Measurements from ENCODE around the gene SP4.

The SP4 gene

GRCh38 chr7:21426286-21427181 lies 1.3 kb upstream of the SP4 start:
- peak; percentile 0 for DNase-seq (ENCODE audit: low read depth)
- TF ChIP-seq CTCF (conservative IDR thresholded peaks at IDR 0.05; ENCODE audit: low read depth, low read length) = no peak
- peak overlapping the region; percentile 64 for H3K4me3 ChIP-seq (ENCODE audit: low read length)

DNA sequence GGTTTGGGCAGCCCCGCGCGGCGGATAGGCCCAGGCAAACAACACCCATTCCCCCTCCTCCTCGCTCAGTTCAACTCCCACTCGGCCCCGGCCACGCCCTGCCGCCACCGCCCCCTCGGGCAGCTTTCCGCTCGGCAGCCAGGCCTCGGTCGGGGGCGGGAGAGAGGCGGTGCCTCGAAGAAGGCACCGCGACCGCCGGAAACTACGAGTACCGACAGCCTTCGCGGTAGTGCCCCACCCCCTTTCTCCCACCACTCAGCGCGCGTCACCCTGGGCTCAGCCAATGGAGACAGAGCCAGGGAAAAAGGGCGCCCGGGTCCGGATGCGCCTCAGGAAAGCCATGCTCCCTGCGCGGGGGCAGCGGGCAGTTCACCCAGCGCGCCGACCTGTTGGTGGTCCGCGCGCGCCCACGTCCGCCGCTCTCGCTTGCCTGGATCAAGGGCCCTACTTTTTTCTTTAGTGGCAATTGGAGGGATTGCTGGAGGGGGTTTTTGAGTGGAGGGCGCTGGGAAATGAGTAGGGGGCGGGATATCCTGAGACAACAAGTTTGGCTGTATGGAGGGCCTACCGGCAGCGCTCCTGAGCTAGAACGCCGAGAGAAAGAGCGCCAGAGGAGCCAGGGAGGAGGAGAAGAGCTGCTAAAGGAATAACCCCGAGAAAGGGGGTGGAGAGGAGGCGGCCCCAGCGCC lies 557 bp upstream of the SP4 start:
- TF ChIP-seq CTCF (conservative IDR thresholded peaks at IDR 0.05; ENCODE audit: low read depth, low read length) = peak; percentile 6
- peak; percentile 90 for DNase-seq (ENCODE audit: low read depth)
- peak overlapping the region; percentile 88 for H3K4me3 ChIP-seq (ENCODE audit: low read length)

DNA sequence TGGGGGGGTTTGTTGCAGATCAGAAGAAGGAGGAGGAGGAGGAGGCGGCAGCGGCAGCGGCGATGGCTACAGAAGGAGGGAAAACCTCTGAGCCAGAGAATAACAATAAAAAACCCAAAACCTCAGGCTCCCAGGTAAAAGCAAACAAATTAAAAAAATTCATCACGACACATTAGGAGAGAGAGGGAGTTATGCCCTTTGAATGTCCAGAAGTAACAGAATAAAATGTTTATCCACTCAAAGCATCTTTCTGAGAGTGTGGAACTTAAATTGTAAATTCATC lies 717 bp downstream of the SP4 start:
- DNase-seq (ENCODE audit: low read depth) = no peak
- peak overlapping the region; percentile 72 for H3K4me3 ChIP-seq (ENCODE audit: low read length)
- TF ChIP-seq CTCF (conservative IDR thresholded peaks at IDR 0.05; ENCODE audit: low read depth, low read length) = no peak

DNA sequence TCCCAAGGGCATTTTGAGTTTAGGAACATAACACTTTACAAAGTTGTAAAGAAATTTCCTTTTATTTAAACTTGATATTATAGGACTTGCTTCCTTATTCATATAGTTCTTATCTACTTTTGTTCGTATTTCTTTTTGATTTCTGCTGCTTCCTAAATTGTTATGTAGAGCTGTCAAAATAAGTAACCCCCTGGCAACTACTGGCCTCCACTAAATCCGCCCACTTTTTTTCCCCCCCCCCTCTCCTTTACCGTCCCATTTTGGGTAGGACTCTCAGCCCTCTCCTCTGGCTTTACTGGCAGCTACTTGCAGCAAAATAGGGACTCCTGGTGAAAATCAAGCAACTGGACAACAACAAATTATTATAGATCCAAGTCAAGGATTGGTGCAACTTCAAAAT lies 1.1 kb downstream of the SP4 start:
- no peak for TF ChIP-seq CTCF (conservative IDR thresholded peaks at IDR 0.05; ENCODE audit: low read depth, low read length)
- peak overlapping the region; percentile 72 for H3K4me3 ChIP-seq (ENCODE audit: low read length)
- no peak for DNase-seq (ENCODE audit: low read depth)

DNA sequence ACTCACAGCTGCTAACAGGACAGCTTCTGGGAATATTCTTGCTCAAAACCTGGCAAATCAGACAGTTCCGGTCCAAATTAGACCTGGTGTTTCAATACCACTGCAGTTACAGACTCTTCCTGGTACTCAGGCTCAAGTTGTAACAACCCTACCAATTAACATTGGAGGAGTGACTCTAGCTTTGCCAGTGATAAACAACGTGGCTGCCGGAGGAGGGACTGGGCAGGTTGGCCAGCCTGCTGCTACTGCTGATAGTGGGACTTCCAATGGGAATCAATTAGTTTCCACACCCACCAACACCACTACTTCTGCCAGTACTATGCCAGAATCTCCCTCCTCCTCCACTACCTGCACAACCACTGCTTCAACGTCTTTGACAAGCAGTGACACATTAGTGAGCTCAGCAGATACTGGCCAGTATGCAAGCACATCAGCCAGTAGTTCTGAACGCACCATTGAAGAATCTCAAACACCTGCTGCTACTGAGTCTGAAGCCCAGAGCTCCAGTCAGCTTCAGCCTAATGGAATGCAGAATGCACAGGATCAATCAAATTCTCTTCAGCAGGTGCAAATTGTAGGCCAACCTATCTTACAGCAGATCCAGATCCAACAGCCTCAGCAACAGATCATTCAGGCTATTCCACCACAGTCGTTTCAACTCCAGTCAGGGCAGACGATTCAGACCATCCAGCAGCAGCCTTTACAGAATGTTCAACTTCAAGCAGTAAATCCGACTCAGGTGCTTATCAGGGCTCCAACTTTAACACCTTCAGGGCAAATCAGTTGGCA lies 2.1 kb downstream of the SP4 start:
- DNase-seq (ENCODE audit: low read depth) = no peak
- no peak for TF ChIP-seq CTCF (conservative IDR thresholded peaks at IDR 0.05; ENCODE audit: low read depth, low read length)
- H3K4me3 ChIP-seq (ENCODE audit: low read length) = no peak overlapping the region

DNA sequence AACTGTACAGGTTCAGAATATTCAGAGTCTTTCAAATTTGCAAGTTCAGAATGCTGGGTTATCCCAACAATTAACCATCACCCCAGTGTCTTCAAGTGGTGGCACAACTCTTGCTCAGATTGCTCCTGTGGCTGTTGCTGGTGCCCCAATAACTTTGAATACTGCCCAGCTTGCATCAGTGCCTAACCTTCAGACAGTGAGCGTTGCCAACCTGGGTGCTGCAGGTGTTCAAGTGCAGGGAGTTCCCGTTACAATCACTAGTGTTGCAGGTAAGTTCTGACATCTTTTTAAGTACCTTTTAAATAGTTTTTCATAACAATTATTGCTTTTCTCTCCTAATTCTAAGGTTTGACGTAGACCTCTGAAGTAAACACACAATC lies 2.7 kb downstream of the SP4 start:
- no peak for DNase-seq (ENCODE audit: low read depth)
- no peak for TF ChIP-seq CTCF (conservative IDR thresholded peaks at IDR 0.05; ENCODE audit: low read depth, low read length)
- no peak overlapping the region for H3K4me3 ChIP-seq (ENCODE audit: low read length)
